H9 (cell line): Measurements from ENCODE around the gene TMEM69. TPM values are rescaled to one million over a fixed set of nuclear protein-coding genes. Genes with fewer than 3 reads are reported as not detected.

Source experiments
- total RNA-seq: library from RNA; stranded (reverse); gene quantifications from 2 replicates; pipeline ENCODE4 v1.2.1, GENCODE V29; 2021

TMEM69 gene
- total RNA-seq, 1 experiment from 2014 or later: 30.7 TPM

Other genes with a start within 250 kb of the TMEM69 start
- 6.2 and 7.2 TPM in 2 replicates for gene TESK2, start 197.0 kb upstream of the TMEM69 start, total RNA-seq
- gene CCDC163, start 188.1 kb upstream of the TMEM69 start, total RNA-seq: 1.4 and 2.4 TPM in 2 replicates
- 11.9 and 12.8 TPM in 2 replicates for gene MMACHC, start 187.9 kb upstream of the TMEM69 start, total RNA-seq
- gene PRDX1, start 166.3 kb upstream of the TMEM69 start, total RNA-seq: 1,003 and 1,011 TPM in 2 replicates
- 286 and 311 TPM in 2 replicates for gene AKR1A1, start 137.4 kb upstream of the TMEM69 start, total RNA-seq
- gene NASP, start 104.1 kb upstream of the TMEM69 start, total RNA-seq: 484 and 514 TPM in 2 replicates
- 1.0 and 1.9 TPM in 2 replicates for gene CCDC17, start 64.1 kb upstream of the TMEM69 start, total RNA-seq
- 101 and 115 TPM in 2 replicates for gene GPBP1L1, start 1.6 kb upstream of the TMEM69 start, total RNA-seq
- gene IPP, start 62.5 kb downstream of the TMEM69 start, total RNA-seq: 5.4 and 6.3 TPM in 2 replicates
- 28.8 and 29.7 TPM in 2 replicates for gene MAST2, start 115.4 kb downstream of the TMEM69 start, total RNA-seq